ENCODE results near the gene NASP. TPM values are rescaled to one million over a fixed set of nuclear protein-coding genes. Genes with fewer than 3 reads are reported as not detected.

Gene NASP
- total and polyA plus RNA-seq, 5 experiments from 2014 or later, result 72.5 to 89.3 (median 73.2) TPM

GRCh38 chr1:45656573-45657226 is 72.9 kb downstream of the NASP start:
- H3K36me3 Mint-ChIP-seq, result peaks cover 0 to 92% (median 13%) of the 10 kb centered on the region in 3 donors
- H3K4me3 Mint-ChIP-seq, result no peak overlapping the region
- no peaks in the 10 kb centered on the region for H3K9me3 Mint-ChIP-seq
- POLR2A ChIA-PET, result interaction anchor here (1.7 kb wide), 1 partner anchor 29 kb away, joined by 4 read pairs; the partner anchor contains the start of gene GPBP1L1
- H3K27me3 Mint-ChIP-seq, result no peaks in the 10 kb centered on the region
- ATAC-seq (no peak), DNase-seq (no peak)
- peaks cover 0 to 7% (median 0%) of the 10 kb centered on the region in 4 donors for H3K4me1 Mint-ChIP-seq
- peak overlapping the region in 2 of 10 donors; percentile 32 to 56 for H3K27ac Mint-ChIP-seq

GRCh38 chr1:45658171-45658570 is 74.3 kb downstream of the NASP start:
- Mint-ChIP-seq H3K27me3 (no peaks in the 10 kb centered on the region), H3K27ac (no peak overlapping the region), H3K9me3 (no peaks in the 10 kb centered on the region), H3K4me3 (no peak overlapping the region), H3K4me1 (peaks cover 2 to 11% (median 6%) of the 10 kb centered on the region in 4 donors), H3K36me3 (peaks cover 0 to 79% (median 13%) of the 10 kb centered on the region in 3 donors)
- POLR2A ChIA-PET, result interaction anchor here (1.7 kb wide), 1 partner anchor 28 kb away, joined by 4 read pairs; the partner anchor contains the start of gene GPBP1L1
- DNase-seq (no peak), ATAC-seq (no peak)

GRCh38 chr1:45659222-45659621 is 75.4 kb downstream of the NASP start:
- ATAC-seq, result no peak
- POLR2A ChIA-PET, result no interaction called here
- DNase-seq, result no peak
- no peaks in the 10 kb centered on the region for H3K9me3 Mint-ChIP-seq
- peaks cover 0 to 78% (median 13%) of the 10 kb centered on the region in 3 donors for H3K36me3 Mint-ChIP-seq
- no peak overlapping the region for H3K27ac Mint-ChIP-seq
- H3K4me1 Mint-ChIP-seq, result peaks cover 6 to 15% (median 10%) of the 10 kb centered on the region in 4 donors
- H3K4me3 Mint-ChIP-seq, result no peak overlapping the region
- H3K27me3 Mint-ChIP-seq, result no peaks in the 10 kb centered on the region

GRCh38 chr1:45660336-45660735 is 76.5 kb downstream of the NASP start:
- Mint-ChIP-seq H3K27me3 (no peaks in the 10 kb centered on the region), H3K27ac (peak overlapping the region in 3 of 10 donors; percentile 2 to 74 (median 19)), H3K4me1 (peaks cover 8 to 16% (median 12%) of the 10 kb centered on the region in 4 donors), H3K36me3 (peaks cover 0 to 70% (median 10%) of the 10 kb centered on the region in 3 donors), H3K9me3 (no peaks in the 10 kb centered on the region), H3K4me3 (no peak overlapping the region)
- POLR2A ChIA-PET, result no interaction called here
- ATAC-seq (no peak), DNase-seq (no peak)

GRCh38 chr1:45666836-45667235 is 83.0 kb downstream of the NASP start:
- DNase-seq, result no peak
- no peak for ATAC-seq
- peaks cover 0 to 18% (median 0%) of the 10 kb centered on the region in 3 donors for H3K36me3 Mint-ChIP-seq
- no peak overlapping the region for H3K4me3 Mint-ChIP-seq
- peak overlapping the region in 2 of 10 donors; percentile 20 to 72 for H3K27ac Mint-ChIP-seq
- H3K9me3 Mint-ChIP-seq, result no peaks in the 10 kb centered on the region
- H3K27me3 Mint-ChIP-seq, result no peaks in the 10 kb centered on the region
- peaks cover 29 to 61% (median 58%) of the 10 kb centered on the region in 4 donors for H3K4me1 Mint-ChIP-seq
- POLR2A ChIA-PET, result no interaction called here

- ATAC-seq, result no peak
- H3K27ac Mint-ChIP-seq, result peak overlapping the region in 6 of 10 donors; percentile 17 to 84 (median 57)
- no peaks in the 10 kb centered on the region for H3K9me3 Mint-ChIP-seq
- POLR2A ChIA-PET, result interaction anchor here (0.6 kb wide), 1 partner anchor 68 kb away, joined by 7 read pairs; no protein-coding TSS in a partner anchor
- peaks cover 28 to 65% (median 59%) of the 10 kb centered on the region in 4 donors for H3K4me1 Mint-ChIP-seq
- peaks cover 0 to 18% (median 0%) of the 10 kb centered on the region in 3 donors for H3K36me3 Mint-ChIP-seq
- no peak for DNase-seq
- H3K4me3 Mint-ChIP-seq, result peak overlapping the region in 1 of 10 donors; percentile 5
- no peaks in the 10 kb centered on the region for H3K27me3 Mint-ChIP-seq
Measured at GRCh38 chr1:45667321-45668111, 83.7 kb downstream of the NASP start.

Other genes with a start within 250 kb of the NASP start
- 10 to 100 TPM; 23.7 to 24.5 TPM for gene TOE1, start 243.9 kb upstream of the NASP start, total RNA-seq
- 10 to 100 TPM in 2 of 3 donors, 1 to 10 TPM in 1; 8.2 to 12.3 (median 10.7) TPM for gene TOE1, start 243.9 kb upstream of the NASP start, polyA plus RNA-seq
- 10 to 100 TPM; 75.6 to 79.7 TPM for gene MUTYH, start 243.6 kb upstream of the NASP start, total RNA-seq
- gene MUTYH, start 243.6 kb upstream of the NASP start, polyA plus RNA-seq, result 10 to 100 TPM; 21.8 to 24.7 (median 24.4) TPM
- 1 to 10 TPM; 9.8 to 10.0 TPM for gene TESK2, start 92.9 kb upstream of the NASP start, total RNA-seq
- 1 to 10 TPM; 2.3 to 3.1 (median 2.7) TPM for gene TESK2, start 92.9 kb upstream of the NASP start, polyA plus RNA-seq
- 10 to 100 TPM; 13.3 to 16.0 TPM for gene CCDC163, start 84.0 kb upstream of the NASP start, total RNA-seq
- 10 to 100 TPM in 1 of 3 donors, 1 to 10 TPM in 2; 4.1 to 10.0 (median 5.0) TPM for gene CCDC163, start 84.0 kb upstream of the NASP start, polyA plus RNA-seq
- gene MMACHC, start 83.7 kb upstream of the NASP start, total RNA-seq, result 1 to 10 TPM; 4.8 to 5.5 TPM
- gene MMACHC, start 83.7 kb upstream of the NASP start, polyA plus RNA-seq, result 1 to 10 TPM in 1 of 3 donors, under 1 TPM in 2; 0.12 to 1.6 (median 0.82) TPM
- gene PRDX1, start 62.2 kb upstream of the NASP start, total RNA-seq, result 100 to 1,000 TPM; 115 to 129 TPM
- gene PRDX1, start 62.2 kb upstream of the NASP start, polyA plus RNA-seq, result 100 to 1,000 TPM; 174 to 214 (median 205) TPM
- gene AKR1A1, start 33.2 kb upstream of the NASP start, total RNA-seq, result 10 to 100 TPM; 74.8 to 78.0 TPM
- gene AKR1A1, start 33.2 kb upstream of the NASP start, polyA plus RNA-seq, result 10 to 100 TPM; 82.8 to 96.3 (median 85.5) TPM
- 1 to 10 TPM; 9.2 to 9.4 TPM for gene CCDC17, start 40.0 kb downstream of the NASP start, total RNA-seq
- gene CCDC17, start 40.0 kb downstream of the NASP start, polyA plus RNA-seq, result under 1 TPM in 1 of 3 donors, not detected in 2; 0.43 TPM
- gene GPBP1L1, start 102.5 kb downstream of the NASP start, total RNA-seq, result 100 to 1,000 TPM; 183 to 193 TPM
- 10 to 100 TPM; 88.9 to 94.0 (median 92.1) TPM for gene GPBP1L1, start 102.5 kb downstream of the NASP start, polyA plus RNA-seq
- gene TMEM69, start 104.1 kb downstream of the NASP start, total RNA-seq, result 10 to 100 TPM; 23.9 to 29.1 TPM
- 10 to 100 TPM; 43.5 to 59.4 (median 56.0) TPM for gene TMEM69, start 104.1 kb downstream of the NASP start, polyA plus RNA-seq
- gene IPP, start 166.6 kb downstream of the NASP start, total RNA-seq, result 10 to 100 TPM; 14.2 to 15.6 TPM
- 10 to 100 TPM in 2 of 3 donors, 1 to 10 TPM in 1; 8.7 to 17.4 (median 12.8) TPM for gene IPP, start 166.6 kb downstream of the NASP start, polyA plus RNA-seq
- gene MAST2, start 219.6 kb downstream of the NASP start, total RNA-seq, result 1 to 10 TPM; 8.4 to 8.9 TPM
- gene MAST2, start 219.6 kb downstream of the NASP start, polyA plus RNA-seq, result 1 to 10 TPM in 2 of 3 donors, under 1 TPM in 1; 0.48 to 1.7 (median 1.4) TPM